B cell (primary cell): Measurements from ENCODE around the gene BMP2K. TPM values are rescaled to one million over a fixed set of nuclear protein-coding genes. Genes with fewer than 3 reads are reported as not detected.

Experiments
- ATAC-seq: fragments of 200-7000 bp; cut with Tn5 transposase; one replicate; pipeline ENCODE4 v1.10.0; 2021; ENCODE audit warnings: low read depth, mild to moderate bottlenecking, moderate number of reproducible peaks, moderate library complexity
- CTCF ChIA-PET: fragments of 350-600 bp; sonication (Branson Sonifier 250); formaldehyde crosslinking; loops from one replicate; lab custom pipeline; 2021; ENCODE audit warnings: antibody characterized with exemption, inconsistent platforms; lab: Charles Lee
- POLR2A ChIA-PET: fragments of 350-600 bp; sonication (Branson Sonifier 250); formaldehyde crosslinking; loops from one replicate; lab custom pipeline; 2021; ENCODE audit warnings: antibody characterized with exemption; lab: Charles Lee
- DNase-seq: peaks from one replicate; pipeline ENCODE4 v3.0.0; 2013
- H2AFZ ChIP-seq: 2 replicates; pipeline ENCODE4 v1.6.1; 2012; ENCODE audit warnings: mild to moderate bottlenecking, low read depth, low read length; ENCODE audit not compliant: insufficient read depth, poor library complexity, severe bottlenecking
- H3K27ac ChIP-seq, 2 donors: 1 replicate in 1 of 2; 2 replicates in 1 of 2; pipeline ENCODE4 v1.5.1; 2012 to 2013; ENCODE audit warnings: low read length in 2 of 2, mild to moderate bottlenecking in 2 of 2, moderate library complexity in 1 of 2
- H3K27me3 ChIP-seq, 4 experiments: fragments of 200-600 bp in 1 of 4; sonication (generic) in 1 of 4; replicated peaks in 1 of 4; 1 replicate in 2 of 4; 2 replicates in 2 of 4; pipeline versions ENCODE4 v1.6.1 to v1.7.0; 2013 to 2016; ENCODE audit warnings: low read length in 3 of 4, mild to moderate bottlenecking in 2 of 4, mixed read lengths in 1 of 4, moderate library complexity in 1 of 4; ENCODE audit not compliant: insufficient read depth in 4 of 4, control insufficient read depth in 3 of 4; ENCODE audit errors: control extremely low read depth in 1 of 4
- H3K36me3 ChIP-seq, 2 experiments: replicated peaks in 1 of 2; 1 replicate in 1 of 2; 2 replicates in 1 of 2; pipeline versions ENCODE4 v1.6.1 to v1.7.1; 2013; ENCODE audit warnings: low read length in 1 of 2; ENCODE audit not compliant: insufficient read depth in 2 of 2, control insufficient read depth in 1 of 2; ENCODE audit errors: control extremely low read depth in 1 of 2, extremely low read depth in 1 of 2
- H3K4me1 ChIP-seq, 2 donors: fragments of 200-600 bp in 1 of 2; sonication (generic) in 1 of 2; 1 replicate in 1 of 2; 2 replicates in 1 of 2; pipeline versions ENCODE4 v1.5.1 to v1.6.1; 2013 to 2017; ENCODE audit warnings: low read length in 2 of 2; ENCODE audit not compliant: control insufficient read depth in 2 of 2, insufficient read depth in 2 of 2
- H3K4me2 ChIP-seq: replicated peaks from 2 replicates; pipeline ENCODE3; 2012; ENCODE audit warnings: mild to moderate bottlenecking, low read depth, low read length; ENCODE audit not compliant: poor library complexity, severe bottlenecking
- H3K4me3 ChIP-seq, 5 experiments: fragments of 200-600 bp in 1 of 5; sonication (generic) in 1 of 5; 1 replicate in 3 of 5; 2 replicates in 2 of 5; pipeline versions ENCODE4 v1.5.1 to v1.7.0; 2011 to 2016; ENCODE audit warnings: low read length in 4 of 5, mild to moderate bottlenecking in 4 of 5, low read depth in 2 of 5, control low read depth in 1 of 5, moderate library complexity in 1 of 5; ENCODE audit not compliant: insufficient read depth in 1 of 5; ENCODE audit errors: control extremely low read depth in 1 of 5, extremely low read depth in 1 of 5
- H3K79me2 ChIP-seq: fragments of 200-600 bp; sonication (generic); one replicate; pipeline ENCODE4 v1.6.0; 2016; ENCODE audit warnings: low read length; ENCODE audit not compliant: control insufficient read depth, insufficient read depth
- H3K9ac ChIP-seq: fragments of 200-600 bp; sonication (generic); 2 replicates; pipeline ENCODE4 v1.6.1; 2017; ENCODE audit warnings: mild to moderate bottlenecking, low read length, moderate library complexity
- H3K9me3 ChIP-seq, 3 donors: one replicate each; pipeline versions ENCODE4 v1.6.1 to v1.7.1; 2013; ENCODE audit warnings: low read length in 2 of 3; ENCODE audit not compliant: control insufficient read depth in 2 of 3, insufficient read depth in 1 of 3; ENCODE audit errors: control extremely low read depth in 1 of 3
- H4K20me1 ChIP-seq: 2 replicates; pipeline ENCODE4 v1.6.0; 2012; ENCODE audit warnings: mild to moderate bottlenecking, low read length; ENCODE audit not compliant: insufficient read depth, control insufficient read depth, poor library complexity, severe bottlenecking
- H3K27ac Mint-ChIP-seq: one replicate; pipeline ENCODE4 v1.8.0; 2021; ENCODE audit warnings: mixed read lengths
- H3K27me3 Mint-ChIP-seq: one replicate; pipeline ENCODE4 v1.8.0; 2021; ENCODE audit warnings: mixed read lengths
- H3K4me1 Mint-ChIP-seq: one replicate; pipeline ENCODE4 v1.8.0; 2021; ENCODE audit warnings: mixed read lengths
- H3K4me3 Mint-ChIP-seq: one replicate; pipeline ENCODE4 v1.8.0; 2021; ENCODE audit warnings: mixed read lengths
- H3K9me3 Mint-ChIP-seq: one replicate; pipeline ENCODE4 v1.8.0; 2022; ENCODE audit warnings: mixed read lengths; ENCODE audit not compliant: insufficient read depth
- CTCF ChIP-seq: fragments of 200-600 bp; IDR thresholded peaks from one replicate; pipeline ENCODE4 v1.8.0; 2022; ENCODE audit warnings: antibody characterized with exemption, mild to moderate bottlenecking
- EZH2 ChIP-seq: IDR thresholded peaks from 2 replicates; pipeline ENCODE4 v1.6.1; 2012; ENCODE audit warnings: borderline replicate concordance, low read depth, mild to moderate bottlenecking, moderate library complexity, low read length; ENCODE audit not compliant: insufficient read depth, poor library complexity, severe bottlenecking
- WGBS: methylation state at CpG from one replicate; pipeline ENCODE4 v1.1.5; 2013; ENCODE audit warnings: missing lambda C conversion rate; ENCODE audit not compliant: insufficient coverage; 5-methylcytosine and 5-hydroxymethylcytosine counted together
- intact Hi-C: fragments of 100-400 bp; cut with micrococcal nuclease; formaldehyde crosslinking; loops from one replicate; pipeline ENCODE4 v1.10.0; 2022
- polyA plus RNA-seq: library from polyadenylated mRNA; depleted of rRNA; stranded (reverse); fragments of >200 nt; gene quantifications from 2 replicates; pipeline ENCODE4 v1.2.3, GENCODE V29; 2012
- total RNA-seq, 2 donors: library from RNA; stranded (reverse); fragments of 120-200 nt in 1 of 2; gene quantifications; 1 replicate in 1 of 2; 2 replicates in 1 of 2; pipeline versions ENCODE4 v1.2.3 to v1.2.4, GENCODE V29; 2013 to 2022

BMP2K gene
- total and polyA plus RNA-seq, 2 donors (not counting 1 experiment from before 2014, with no cell fraction given), result 59.1 to 117 TPM

DNA sequence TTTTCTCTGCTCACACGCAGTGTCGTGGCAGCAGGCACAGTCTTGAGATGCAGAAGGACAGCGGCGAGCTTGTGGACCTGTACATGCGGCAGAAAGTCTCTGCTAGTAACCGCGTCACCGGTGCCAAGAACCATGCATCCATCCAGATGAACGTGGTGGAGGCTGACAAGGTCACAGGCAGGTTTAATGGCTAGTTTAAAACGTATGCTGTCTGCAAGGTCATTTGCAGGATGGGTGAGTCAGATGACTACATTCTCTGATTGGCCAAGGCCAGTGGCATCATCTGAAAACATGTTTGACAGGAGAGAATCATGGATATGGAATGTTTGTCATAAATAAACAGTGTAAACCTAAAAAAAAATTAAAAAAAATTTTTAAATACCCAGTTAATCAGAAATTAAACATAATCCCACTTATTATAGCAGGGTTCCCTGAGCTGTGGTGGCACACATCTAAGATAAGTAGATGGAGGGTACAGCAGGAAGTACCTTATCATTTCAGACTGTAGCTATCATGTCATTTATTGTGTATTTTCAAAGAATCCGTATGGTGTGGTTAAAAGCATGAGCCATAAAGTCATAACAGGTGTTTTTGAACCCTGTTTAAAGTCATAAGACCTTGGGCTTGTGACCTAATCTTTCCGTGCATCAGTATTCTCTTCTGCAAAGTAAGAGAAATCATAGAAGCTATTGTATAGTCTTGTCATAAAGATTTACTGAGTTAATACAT lies 7.5 kb upstream of the BMP2K start:
- H3K27ac Mint-ChIP-seq, result no peak overlapping the region
- WGBS, result 92% methylated on average over 10 of the region's 12 CpGs
- Histone ChIP-seq H3K79me2 (no peaks in the 10 kb centered on the region), H3K4me2 (no peak overlapping the region), H3K9ac (no peak overlapping the region), H2AFZ (no peak overlapping the region), H3K9me3 (no peaks in the 10 kb centered on the region), H3K27me3 (no peaks in the 10 kb centered on the region), H3K4me3 (no peak overlapping the region), H3K27ac (no peak overlapping the region), H3K36me3 (no peaks in the 10 kb centered on the region), H4K20me1 (no peaks in the 10 kb centered on the region), H3K4me1 (peaks cover 22 to 26% of the 10 kb centered on the region in 2 donors)
- no peak for TF ChIP-seq CTCF
- no peak for TF ChIP-seq EZH2
- ChIA-PET POLR2A (interaction anchor here (1.0 kb wide), 1 partner anchor 18 kb away, joined by 3 read pairs; no protein-coding TSS in a partner anchor), CTCF (interaction anchor here (1.2 to 1.6 kb wide), 2 partner anchors 64 to 124 kb away, joined by 3 to 4 read pairs; no protein-coding TSS in a partner anchor)
- DNase-seq (no peak), ATAC-seq (no peak)
- no peak overlapping the region for H3K4me3 Mint-ChIP-seq
- H3K27me3 Mint-ChIP-seq, result no peaks in the 10 kb centered on the region
- no peaks in the 10 kb centered on the region for H3K9me3 Mint-ChIP-seq
- peaks cover 29% of the 10 kb centered on the region for H3K4me1 Mint-ChIP-seq
- intact Hi-C loops, result no loop called here

- no peak overlapping the region for H2AFZ ChIP-seq
These were observed 6.0 kb upstream of the BMP2K start for GRCh38 chr4:78770091-78770642.

More at GRCh38 chr4:78770091-78770642, 6.0 kb upstream of the BMP2K start:
- H3K79me2 ChIP-seq, result no peaks in the 10 kb centered on the region
- H3K9me3 Mint-ChIP-seq, result no peaks in the 10 kb centered on the region
- H3K36me3 ChIP-seq, result no peaks in the 10 kb centered on the region
- POLR2A ChIA-PET, result no interaction called here
- H3K4me1 Mint-ChIP-seq, result peaks cover 40% of the 10 kb centered on the region
- H3K9ac ChIP-seq, result no peak overlapping the region
- no peaks in the 10 kb centered on the region for H3K27me3 ChIP-seq
- no peak overlapping the region for H3K4me2 ChIP-seq
- TF ChIP-seq EZH2, result no peak
- TF ChIP-seq CTCF, result no peak
- no peak for DNase-seq
- no peak overlapping the region for H3K4me3 ChIP-seq
- CTCF ChIA-PET, result no interaction called here
- no peak overlapping the region for H3K4me3 Mint-ChIP-seq
- no peaks in the 10 kb centered on the region for H4K20me1 ChIP-seq
- no CpG with 5 or more reads among the region's 3 CpGs for WGBS
- no peak for ATAC-seq
- intact Hi-C loops, result loop anchor here (10.0 kb wide), 1 partner anchor 1695 kb away; the partner anchor contains the start of gene CCNI
- H3K27ac Mint-ChIP-seq, result no peak overlapping the region
- H3K9me3 ChIP-seq, result no peaks in the 10 kb centered on the region
- H3K4me1 ChIP-seq, result peaks cover 27 to 35% of the 10 kb centered on the region in 2 donors
- no peak overlapping the region for H3K27ac ChIP-seq
- H3K27me3 Mint-ChIP-seq, result no peaks in the 10 kb centered on the region
